ENCODE measurements around the gene TNFRSF12A.
A peak's percentile ranks its signal among the peaks of the same experiment; 100 is the strongest.

The TNFRSF12A gene

DNA sequence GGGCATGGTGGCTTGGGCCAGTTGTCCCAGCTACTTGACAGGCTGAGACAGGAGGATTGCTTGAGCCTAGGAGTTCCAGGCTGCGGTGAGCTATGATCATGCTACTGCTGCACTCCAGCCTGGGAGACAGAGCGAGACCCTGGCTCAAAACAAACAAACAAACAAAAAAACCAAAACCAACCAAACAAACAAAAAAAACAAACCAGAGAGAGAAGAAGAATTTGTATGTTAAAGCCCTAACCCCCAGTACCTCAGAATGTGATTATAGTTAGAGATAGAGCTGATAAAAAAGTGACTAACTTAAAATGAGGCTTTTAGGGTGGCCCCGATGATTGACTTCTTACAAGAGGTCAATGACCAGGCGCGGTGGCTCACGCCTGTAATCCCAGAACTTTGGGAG, 24.5 kb downstream of the TNFRSF12A start:
- H3K36me3 ChIP-seq (ENCODE audit: low read depth), result no peaks in the 10 kb centered on the region
- H3K4me1 ChIP-seq (ENCODE audit: insufficient read depth, poor library complexity, severe bottlenecking), result no peaks in the 10 kb centered on the region
- no peak overlapping the region for H3K27ac ChIP-seq (ENCODE audit: poor library complexity, severe bottlenecking)
- no peak overlapping the region for H3K4me3 ChIP-seq (ENCODE audit: severe bottlenecking)
- H3K27me3 ChIP-seq (ENCODE audit: insufficient read depth, poor library complexity, severe bottlenecking), result peaks cover 33% of the 10 kb centered on the region
- no peaks in the 10 kb centered on the region for H3K9me3 ChIP-seq (ENCODE audit: severe bottlenecking)
- ATAC-seq (ENCODE audit: low read depth), result no peak
- no peak for DNase-seq (ENCODE audit: low spot score)
- TF ChIP-seq, protein P1, sequence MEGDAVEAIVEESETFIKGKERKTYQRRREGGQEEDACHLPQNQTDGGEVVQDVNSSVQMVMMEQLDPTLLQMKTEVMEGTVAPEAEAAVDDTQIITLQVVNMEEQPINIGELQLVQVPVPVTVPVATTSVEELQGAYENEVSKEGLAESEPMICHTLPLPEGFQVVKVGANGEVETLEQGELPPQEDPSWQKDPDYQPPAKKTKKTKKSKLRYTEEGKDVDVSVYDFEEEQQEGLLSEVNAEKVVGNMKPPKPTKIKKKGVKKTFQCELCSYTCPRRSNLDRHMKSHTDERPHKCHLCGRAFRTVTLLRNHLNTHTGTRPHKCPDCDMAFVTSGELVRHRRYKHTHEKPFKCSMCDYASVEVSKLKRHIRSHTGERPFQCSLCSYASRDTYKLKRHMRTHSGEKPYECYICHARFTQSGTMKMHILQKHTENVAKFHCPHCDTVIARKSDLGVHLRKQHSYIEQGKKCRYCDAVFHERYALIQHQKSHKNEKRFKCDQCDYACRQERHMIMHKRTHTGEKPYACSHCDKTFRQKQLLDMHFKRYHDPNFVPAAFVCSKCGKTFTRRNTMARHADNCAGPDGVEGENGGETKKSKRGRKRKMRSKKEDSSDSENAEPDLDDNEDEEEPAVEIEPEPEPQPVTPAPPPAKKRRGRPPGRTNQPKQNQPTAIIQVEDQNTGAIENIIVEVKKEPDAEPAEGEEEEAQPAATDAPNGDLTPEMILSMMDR (IDR thresholded peaks at IDR 0.05; ENCODE audit: poor library complexity, severe bottlenecking), result no peak

DNA sequence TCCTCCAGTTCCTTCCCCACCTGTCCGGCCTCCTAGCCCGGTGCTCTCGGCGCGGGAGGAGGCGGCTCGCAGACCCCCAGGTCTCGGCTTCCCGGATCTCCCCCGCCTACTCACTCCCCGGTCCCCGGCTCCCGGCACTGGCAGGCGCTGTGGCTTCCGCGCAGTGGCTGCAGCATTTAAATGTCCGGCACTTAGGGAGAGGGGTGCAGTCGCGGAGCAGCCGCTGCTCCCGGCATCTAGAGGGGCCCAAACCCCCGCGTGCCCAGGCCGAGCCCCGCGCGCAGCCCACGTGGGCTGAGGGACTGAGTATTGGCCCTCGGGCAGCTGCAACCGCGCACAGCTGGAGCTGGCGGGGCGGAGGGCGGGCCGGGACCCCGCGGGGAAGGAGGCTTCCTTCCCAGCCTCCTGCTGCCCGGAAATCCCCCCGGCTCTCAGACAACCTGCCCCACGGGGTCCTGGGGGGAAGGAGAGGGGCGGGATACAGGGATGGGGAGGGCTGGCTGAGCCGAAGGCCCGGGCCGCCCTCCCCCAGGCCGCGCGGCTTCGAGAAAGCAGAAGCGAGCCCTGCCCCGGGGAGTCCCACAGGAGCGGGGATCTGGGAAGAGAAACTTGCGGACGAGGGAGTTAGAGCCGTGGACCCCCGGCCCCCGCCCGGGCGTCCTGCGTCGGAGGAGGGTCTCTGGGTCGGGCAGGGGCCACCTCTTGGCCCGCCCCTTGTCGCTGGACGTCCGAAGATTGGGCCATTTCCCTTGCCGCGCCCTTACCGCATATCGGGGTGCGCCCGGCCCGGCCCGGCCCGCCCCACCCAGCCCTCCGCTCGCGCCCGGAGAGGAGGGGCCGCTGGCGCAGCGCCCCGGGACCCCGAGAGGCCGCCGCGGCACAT, 25.8 kb downstream of the TNFRSF12A start, which contains the start of gene MMP25:
MMP25 (plus strand) TSS at position 804 of the 883 bp plus-strand sequence. CDS start 357 bp downstream, outside the sequence.
- Histone ChIP-seq H3K27ac (ENCODE audit: poor library complexity, severe bottlenecking) (no peak within 1 kb of the TSS), H3K27me3 (ENCODE audit: insufficient read depth, poor library complexity, severe bottlenecking) (peaks cover 38% of the 10 kb centered on the region)
- DNase-seq (ENCODE audit: low spot score), result no peak

DNA sequence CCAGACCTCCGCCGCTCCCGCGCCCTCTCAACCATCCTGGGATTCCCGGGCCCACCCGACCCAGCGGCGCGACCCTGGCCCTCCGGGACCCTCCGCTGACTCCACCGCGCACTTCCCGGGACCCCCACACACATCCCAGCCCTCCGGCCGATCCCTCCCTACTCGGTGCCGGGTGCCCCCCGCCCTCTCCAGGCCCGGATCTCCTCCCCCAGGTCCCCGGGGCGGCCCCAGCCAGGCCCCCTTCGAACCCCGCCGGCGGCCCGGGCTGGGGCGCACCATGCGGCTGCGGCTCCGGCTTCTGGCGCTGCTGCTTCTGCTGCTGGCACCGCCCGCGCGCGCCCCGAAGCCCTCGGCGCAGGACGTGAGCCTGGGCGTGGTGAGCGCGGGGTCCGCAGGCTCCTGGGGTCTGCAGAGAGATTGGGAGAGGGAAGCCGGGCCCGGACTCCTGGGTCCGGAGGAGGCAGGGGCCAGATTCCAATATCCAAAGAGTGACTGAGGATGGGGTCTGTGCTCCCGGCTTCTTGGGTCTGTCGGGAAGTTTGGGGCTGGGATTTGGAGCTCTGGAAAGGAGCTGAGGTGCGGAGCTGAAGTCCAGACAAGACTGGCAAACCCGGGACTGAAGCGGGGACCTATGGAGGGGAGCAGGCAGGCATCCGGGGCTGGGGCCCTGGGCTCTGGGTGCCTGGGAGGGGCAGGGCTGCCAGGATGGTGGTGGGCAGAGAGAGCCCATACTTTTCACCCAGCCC, 26.6 kb downstream of the TNFRSF12A start:
- Histone ChIP-seq H3K9me3 (ENCODE audit: severe bottlenecking) (no peaks in the 10 kb centered on the region), H3K27me3 (ENCODE audit: insufficient read depth, poor library complexity, severe bottlenecking) (peaks cover 40% of the 10 kb centered on the region), H3K36me3 (ENCODE audit: low read depth) (no peaks in the 10 kb centered on the region), H3K4me1 (ENCODE audit: insufficient read depth, poor library complexity, severe bottlenecking) (no peaks in the 10 kb centered on the region), H3K27ac (ENCODE audit: poor library complexity, severe bottlenecking) (no peak overlapping the region), H3K4me3 (ENCODE audit: severe bottlenecking) (peak overlapping the region; percentile 34)
- no peak for DNase-seq (ENCODE audit: low spot score)
- ATAC-seq (ENCODE audit: low read depth), result 0 out of 3 replicates have a peak, but pooled peaks have one; percentile 19
- TF ChIP-seq, protein P1 (IDR thresholded peaks at IDR 0.05; ENCODE audit: poor library complexity, severe bottlenecking), result no peak

More for the DNA sequence above, 25.8 kb downstream of the TNFRSF12A start, which contains the start of gene MMP25:
- Histone ChIP-seq H3K9me3 (ENCODE audit: severe bottlenecking) (no peaks in the 10 kb centered on the region), H3K36me3 (ENCODE audit: low read depth) (no peaks in the 10 kb centered on the region), H3K4me3 (ENCODE audit: severe bottlenecking) (peak within 1 kb of the TSS; percentile 34), H3K4me1 (ENCODE audit: insufficient read depth, poor library complexity, severe bottlenecking) (no peaks in the 10 kb centered on the region)
- TF ChIP-seq, protein P1 (IDR thresholded peaks at IDR 0.05; ENCODE audit: poor library complexity, severe bottlenecking), result no peak
- peak; percentile 50 for ATAC-seq (ENCODE audit: low read depth)

DNA sequence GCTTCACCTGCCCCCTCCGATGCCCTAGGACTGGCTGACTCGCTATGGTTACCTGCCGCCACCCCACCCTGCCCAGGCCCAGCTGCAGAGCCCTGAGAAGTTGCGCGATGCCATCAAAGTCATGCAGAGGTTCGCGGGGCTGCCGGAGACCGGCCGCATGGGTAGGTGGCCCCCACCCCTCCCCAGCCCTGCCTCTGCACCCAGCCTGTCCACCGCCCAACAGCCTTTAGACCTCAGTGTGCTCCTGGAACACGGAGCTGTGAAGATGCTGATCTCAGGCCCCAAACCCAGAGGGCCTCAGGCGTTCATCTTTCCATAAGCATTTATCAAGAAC, 27.2 kb downstream of the TNFRSF12A start:
- Histone ChIP-seq H3K27me3 (ENCODE audit: insufficient read depth, poor library complexity, severe bottlenecking) (peaks cover 40% of the 10 kb centered on the region), H3K4me3 (ENCODE audit: severe bottlenecking) (no peak overlapping the region), H3K27ac (ENCODE audit: poor library complexity, severe bottlenecking) (no peak overlapping the region), H3K36me3 (ENCODE audit: low read depth) (no peaks in the 10 kb centered on the region), H3K9me3 (ENCODE audit: severe bottlenecking) (no peaks in the 10 kb centered on the region), H3K4me1 (ENCODE audit: insufficient read depth, poor library complexity, severe bottlenecking) (no peaks in the 10 kb centered on the region)
- TF ChIP-seq, protein P1 (IDR thresholded peaks at IDR 0.05; ENCODE audit: poor library complexity, severe bottlenecking), result no peak
- DNase-seq (ENCODE audit: low spot score) (no peak), ATAC-seq (ENCODE audit: low read depth) (peak; percentile 5; the same call in 1 of the 3 replicates)

Measured in RWPE2 (cell line).